ENCODE measurements around the gene KCNIP1.

The KCNIP1 gene

GRCh38 chr5:170655476-170655875, 151.7 kb downstream of the KCNIP1 start:
- no peak for DNase-seq

GRCh38 chr5:170655920-170656319, 152.1 kb downstream of the KCNIP1 start:
- no peak for DNase-seq

GRCh38 chr5:170656346-170656745, 152.5 kb downstream of the KCNIP1 start:
- DNase-seq = no peak

- DNase-seq = no peak
Observed at GRCh38 chr5:170660531-170660930, 156.7 kb downstream of the KCNIP1 start.

- DNase-seq = no peak
Observed at GRCh38 chr5:170662966-170663365, 159.1 kb downstream of the KCNIP1 start.

- DNase-seq = no peak
Observed at GRCh38 chr5:170678811-170679210, 175.0 kb downstream of the KCNIP1 start.

GRCh38 chr5:170681013-170681433, 177.2 kb downstream of the KCNIP1 start:
- DNase-seq = no peak

- DNase-seq = no peak
Observed at GRCh38 chr5:170691657-170692056, 187.8 kb downstream of the KCNIP1 start.

GRCh38 chr5:170693701-170694100, 189.9 kb downstream of the KCNIP1 start:
- no peak for DNase-seq

GRCh38 chr5:170694911-170695310, 191.1 kb downstream of the KCNIP1 start:
- no peak for DNase-seq

GRCh38 chr5:170697031-170697430, 193.2 kb downstream of the KCNIP1 start:
- DNase-seq = no peak

- DNase-seq = no peak
Observed at GRCh38 chr5:170700503-170700902, 196.7 kb downstream of the KCNIP1 start.

GRCh38 chr5:170701334-170701733, 197.5 kb downstream of the KCNIP1 start:
- DNase-seq = no peak

- no peak for DNase-seq
Observed at GRCh38 chr5:170704417-170705192, 200.8 kb downstream of the KCNIP1 start.

- DNase-seq = no peak
Observed at GRCh38 chr5:170709640-170710039, 205.8 kb downstream of the KCNIP1 start.

GRCh38 chr5:170711300-170711699, 207.5 kb downstream of the KCNIP1 start:
- no peak for DNase-seq

- no peak for DNase-seq
Observed at GRCh38 chr5:170715141-170715540, 211.3 kb downstream of the KCNIP1 start.

- no peak for DNase-seq
Observed at GRCh38 chr5:170716396-170716795, 212.6 kb downstream of the KCNIP1 start.

GRCh38 chr5:170719551-170719950, 215.7 kb downstream of the KCNIP1 start:
- DNase-seq = no peak

- no peak for DNase-seq
Observed at GRCh38 chr5:170720179-170720578, 216.4 kb downstream of the KCNIP1 start.

GRCh38 chr5:170720984-170721383, 217.2 kb downstream of the KCNIP1 start:
- no peak for DNase-seq

- DNase-seq = no peak
Observed at GRCh38 chr5:170721681-170722080, 217.9 kb downstream of the KCNIP1 start.

GRCh38 chr5:170722316-170722715, 218.5 kb downstream of the KCNIP1 start:
- DNase-seq = no peak

- DNase-seq = no peak
Observed at GRCh38 chr5:170731052-170731451, 227.2 kb downstream of the KCNIP1 start.

- DNase-seq = no peak
Observed at GRCh38 chr5:170732685-170733084, 228.9 kb downstream of the KCNIP1 start.

All from activated CD8-positive, alpha-beta memory T cell treated with anti-CD3 and anti-CD28 coated beads, Interleukin-2, amount 50 U/mL, for 4 hours (primary cell).